HG02798 (cell line): Measurements from ENCODE around the gene STAC2.
"Not testable (repeated sequence)": the region's sequence is repeated elsewhere in the genome, so short reads cannot be mapped to it uniquely, and the experiment has no call there.

Experiments
- ATAC-seq: cut with Tn5 transposase; IDR thresholded peaks from one replicate; pipeline ENCODE4 v1.9.1; 2021; ENCODE audit warnings: mild to moderate bottlenecking; ENCODE audit not compliant: unreplicated experiment, poor library complexity

STAC2 gene

DNA sequence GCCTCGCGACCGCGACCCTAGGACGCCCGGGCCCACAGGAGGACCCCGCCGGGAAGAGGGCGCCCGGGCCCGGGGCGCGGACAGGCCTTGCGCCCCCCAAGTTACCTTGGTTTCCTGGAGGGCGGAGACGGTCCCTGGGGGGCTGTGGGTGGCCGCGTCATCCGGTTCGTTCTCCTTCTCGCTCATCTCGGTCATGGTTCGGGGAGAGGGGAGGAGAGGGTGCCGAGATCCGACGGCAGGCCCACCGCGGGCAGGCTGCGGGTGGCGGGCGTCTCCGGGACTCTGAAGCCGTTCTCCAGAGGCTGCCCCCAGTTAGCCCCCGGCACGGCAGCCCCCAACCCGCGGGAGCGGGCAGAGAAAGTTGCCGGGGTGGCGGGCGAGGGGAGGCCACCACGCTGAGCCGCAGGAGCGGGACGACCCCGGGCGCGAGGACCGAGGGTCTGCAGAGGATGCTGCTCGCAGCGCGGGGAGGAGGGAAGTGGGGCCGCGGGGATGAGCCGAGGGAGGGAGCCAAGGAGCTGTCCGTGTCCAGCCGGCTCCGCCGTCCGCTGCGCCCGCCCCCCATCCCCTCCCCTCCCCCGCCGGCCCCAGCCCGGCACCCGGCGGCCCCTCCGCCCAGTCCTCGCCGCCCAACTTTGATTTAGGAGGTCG lies at the start of gene STAC2:
TSS of gene STAC2 (minus strand) at position 638 of the 651 bp plus-strand sequence. CDS start at position 195, 443 bp downstream.
- ATAC-seq = no peak

DNA sequence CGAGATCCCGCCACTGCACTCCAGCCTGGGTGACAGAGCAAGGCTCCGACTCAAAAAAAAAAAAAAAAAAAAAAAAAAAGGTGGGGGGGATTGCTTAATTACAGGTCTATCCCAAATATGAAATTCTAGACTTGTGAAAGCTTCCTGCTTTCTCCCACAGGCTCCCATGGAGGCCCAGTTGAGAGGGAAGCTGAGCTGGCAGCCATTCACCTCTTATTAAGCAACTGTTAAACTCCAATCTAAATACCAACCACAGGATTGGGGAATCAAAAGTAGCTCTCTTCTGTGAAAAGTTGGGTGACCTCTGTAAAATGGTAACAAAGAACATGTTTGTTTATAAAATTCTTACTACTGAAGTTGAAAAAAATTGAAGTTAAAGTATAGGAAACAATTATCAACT lies 45.8 kb upstream of the STAC2 start:
- ATAC-seq = no peak

- ATAC-seq = no peak
Measured at GRCh38 chr17:39270923-39271322, 45.2 kb upstream of the STAC2 start.

GRCh38 chr17:39264119-39264518 lies 38.4 kb upstream of the STAC2 start:
- no peak for ATAC-seq

- ATAC-seq = no peak
Measured at GRCh38 chr17:39261286-39261685, 35.5 kb upstream of the STAC2 start.

DNA sequence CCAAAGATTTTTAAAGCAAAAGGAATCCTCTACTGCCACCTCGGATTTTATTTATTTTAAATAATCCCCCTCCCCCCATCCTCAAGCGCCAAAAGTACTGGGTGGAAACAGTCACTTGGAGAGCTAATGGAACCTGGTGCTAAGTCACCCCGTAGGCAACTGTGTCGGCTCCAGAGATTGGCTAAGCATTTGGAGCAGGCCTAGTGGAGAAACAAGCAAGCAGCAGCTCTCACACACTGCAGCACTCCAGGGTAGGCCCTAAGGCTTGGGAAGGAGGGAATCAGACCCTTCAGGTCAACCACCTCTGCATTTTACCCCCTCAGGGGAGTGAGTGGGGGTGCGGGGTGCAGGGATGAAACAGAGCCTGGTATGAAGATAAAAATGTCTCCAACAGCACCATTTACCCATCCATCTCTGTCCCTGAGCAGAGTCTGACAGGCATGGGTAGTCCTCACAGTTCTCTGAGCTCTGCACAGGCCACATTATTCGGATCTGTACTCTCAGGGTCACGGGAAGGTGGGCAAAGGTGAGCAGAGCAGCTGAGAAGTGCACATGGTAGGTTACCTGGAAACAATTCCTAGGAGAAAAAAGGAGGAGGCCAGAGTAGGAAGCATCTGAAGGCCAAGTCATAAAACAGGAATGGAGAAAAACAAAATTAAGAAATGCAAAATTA lies 27.2 kb upstream of the STAC2 start:
- no peak for ATAC-seq

- no peak for ATAC-seq
Measured at GRCh38 chr17:39251997-39252396, 26.3 kb upstream of the STAC2 start.

GRCh38 chr17:39250076-39250475 lies 24.3 kb upstream of the STAC2 start:
- ATAC-seq = not testable (repeated sequence)

DNA sequence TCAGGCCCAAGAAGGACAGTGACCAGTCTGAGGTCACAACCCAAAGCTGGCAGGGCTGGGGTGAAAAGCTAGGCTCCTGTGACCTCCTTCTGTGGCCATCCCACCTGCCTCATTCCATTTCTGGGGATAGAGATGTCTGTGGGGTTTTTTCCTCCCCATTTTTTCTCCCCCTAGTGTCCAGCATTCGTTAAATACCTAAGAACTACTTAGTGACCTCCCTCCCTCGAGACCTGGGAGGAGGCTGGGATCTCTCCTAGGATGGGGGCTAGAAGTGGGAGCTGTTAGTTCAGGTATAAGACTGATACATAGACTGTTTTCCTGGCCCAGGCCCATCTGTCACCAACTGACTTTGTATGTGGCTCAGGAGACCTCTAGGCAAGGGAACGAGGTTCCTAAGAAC lies 20.5 kb upstream of the STAC2 start:
- no peak for ATAC-seq

DNA sequence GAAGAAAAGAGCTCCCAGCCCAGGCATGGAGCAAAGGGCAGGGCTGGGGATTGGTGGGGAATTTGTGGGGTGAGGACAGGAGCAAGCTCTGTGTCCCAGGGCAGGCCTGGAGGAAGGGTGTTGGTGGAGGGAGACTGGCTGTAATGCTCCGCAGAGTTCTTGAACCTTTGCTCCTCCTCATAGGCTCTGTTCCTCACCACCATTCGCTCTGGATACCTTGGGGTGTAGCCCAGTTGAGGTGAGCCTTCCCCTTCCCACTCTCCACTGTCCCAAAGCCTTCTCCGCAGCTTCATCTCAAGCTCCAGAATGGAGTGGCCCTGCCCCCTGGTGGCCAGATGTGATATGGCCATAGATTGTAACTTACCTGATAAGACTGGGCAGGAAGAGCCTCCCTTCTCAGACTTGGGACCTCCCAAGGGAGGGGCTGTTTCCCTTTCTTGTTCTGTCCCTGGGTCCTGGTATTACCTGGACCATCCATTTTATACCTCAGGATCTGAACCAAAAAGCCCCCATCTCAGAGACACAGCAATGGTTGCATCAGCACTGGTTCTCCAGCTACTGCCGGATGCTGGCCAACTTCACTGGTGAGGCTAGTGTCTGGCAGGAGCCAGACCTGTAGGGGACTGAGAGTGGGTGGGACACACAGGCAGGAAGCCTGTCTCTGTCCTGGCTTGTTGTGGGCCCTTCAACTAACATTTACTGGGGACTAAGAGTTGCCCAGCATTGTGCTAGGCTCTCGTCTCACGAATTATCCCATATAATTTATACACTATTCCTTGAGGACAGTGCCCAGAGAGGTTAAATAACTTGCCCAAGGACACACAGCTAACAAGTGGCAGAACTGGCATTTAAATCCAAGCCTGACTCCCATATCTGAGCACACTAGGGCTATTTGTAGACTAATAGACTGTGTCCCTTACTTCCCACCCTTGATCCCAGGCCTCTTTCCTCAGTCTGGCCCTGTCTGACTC lies 19.1 kb upstream of the STAC2 start:
- peak; percentile 64 for ATAC-seq

DNA sequence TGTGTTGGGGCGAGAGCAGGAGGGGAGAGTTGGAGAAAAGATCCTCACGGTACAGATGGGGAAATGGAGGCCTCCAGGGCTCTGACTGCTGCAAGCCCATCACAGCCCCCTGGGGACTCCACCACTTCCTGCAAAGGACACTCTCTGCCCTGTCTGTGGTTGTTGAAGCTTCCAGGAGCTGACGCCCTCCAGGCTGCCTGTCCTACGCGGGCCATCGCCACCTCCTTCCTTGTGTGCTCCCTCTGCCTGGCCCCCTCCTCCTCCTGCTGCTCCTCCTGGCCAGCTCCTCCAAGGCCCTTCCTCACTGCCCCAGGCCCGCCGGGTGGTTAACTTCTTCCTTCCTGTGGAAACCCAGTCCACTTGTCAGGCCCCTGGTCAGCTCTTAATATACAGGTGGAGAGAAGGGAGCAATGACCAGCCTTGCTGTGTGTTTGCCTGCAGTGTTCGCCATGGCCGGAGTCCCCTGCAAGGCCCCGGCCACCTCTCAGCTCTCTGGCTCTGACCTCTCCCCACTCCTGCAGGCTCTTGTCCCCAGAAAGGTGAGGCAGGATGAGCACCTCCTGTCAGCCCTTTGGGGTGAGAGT lies 18.4 kb upstream of the STAC2 start:
- ATAC-seq = peak; percentile 7

DNA sequence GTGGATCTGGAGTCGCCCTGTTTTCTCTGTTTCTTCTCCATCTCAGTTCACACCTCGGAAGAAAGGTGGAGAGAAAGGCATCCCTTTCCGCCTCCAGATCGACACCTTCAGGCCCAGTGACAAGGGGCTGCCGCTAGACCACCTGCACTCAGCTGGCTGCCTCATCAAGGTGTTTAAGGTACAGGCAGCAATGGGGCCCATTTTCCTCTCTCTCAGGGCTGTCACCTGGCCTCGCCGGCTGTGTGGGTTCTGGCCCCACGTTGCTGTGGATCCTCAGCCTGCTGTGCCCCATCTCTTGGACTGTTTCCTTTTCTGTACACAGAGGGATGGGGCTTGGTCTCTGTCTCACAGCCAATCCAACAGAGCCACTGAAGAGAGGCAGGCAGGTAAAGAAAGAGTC lies 17.4 kb upstream of the STAC2 start:
- no peak for ATAC-seq

- ATAC-seq = no peak
Measured at GRCh38 chr17:39240631-39241030, 14.9 kb upstream of the STAC2 start.

DNA sequence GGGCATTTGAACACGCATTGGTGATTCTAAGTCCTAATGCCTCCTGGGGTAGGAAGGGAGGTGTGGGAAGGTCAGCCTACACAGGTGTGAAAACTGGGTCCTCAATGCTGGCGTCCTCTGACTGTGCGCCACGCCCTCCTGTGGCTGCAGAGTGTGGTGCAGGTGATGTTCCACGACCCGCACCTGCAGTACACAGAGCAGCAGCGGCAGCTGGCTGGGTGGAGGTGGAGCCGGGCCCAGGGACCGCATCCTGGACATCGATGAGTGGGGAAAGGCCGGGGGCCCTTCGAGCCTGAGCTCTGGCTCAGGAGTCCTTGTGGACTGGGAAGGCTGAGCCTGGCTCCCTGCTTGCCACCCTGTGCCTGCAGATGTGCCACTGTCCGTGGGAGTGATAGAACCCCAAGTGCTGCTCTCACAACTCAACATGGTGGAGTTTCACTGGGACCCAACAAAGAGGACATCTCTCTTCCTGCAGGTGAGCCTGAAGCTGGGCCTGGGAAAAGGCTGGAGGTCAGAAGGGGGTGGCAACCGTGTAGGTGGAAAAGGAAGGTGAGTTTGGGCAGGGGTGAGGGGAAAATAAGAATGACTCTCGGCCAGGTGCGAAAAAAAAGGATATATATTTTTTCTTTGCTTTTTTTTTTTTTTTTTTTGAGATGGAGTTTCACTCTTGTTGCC lies 14.0 kb upstream of the STAC2 start:
- ATAC-seq = peak; percentile 60

- ATAC-seq = no peak
Measured at GRCh38 chr17:39238311-39238972, 12.7 kb upstream of the STAC2 start.

DNA sequence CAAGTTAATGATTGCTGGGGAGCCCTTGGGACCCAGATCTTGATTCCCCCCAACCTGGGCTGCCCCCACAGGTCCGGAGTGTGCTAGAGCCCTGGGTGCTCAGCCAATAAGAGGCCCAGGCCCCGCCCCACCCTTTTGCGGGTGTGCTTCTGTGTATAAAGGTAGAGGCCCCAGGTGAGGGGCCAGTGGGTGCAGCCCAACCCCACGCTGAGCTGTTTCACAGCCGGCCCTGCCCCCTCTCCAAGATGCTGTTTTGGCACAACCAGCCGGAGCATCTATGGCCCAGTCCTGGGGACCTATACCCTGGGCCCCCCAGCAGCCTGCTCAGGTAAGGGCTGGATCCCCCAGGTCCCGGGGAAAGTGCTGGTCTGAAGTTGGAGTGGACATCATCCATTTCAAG lies 11.8 kb upstream of the STAC2 start:
- ATAC-seq = no peak

DNA sequence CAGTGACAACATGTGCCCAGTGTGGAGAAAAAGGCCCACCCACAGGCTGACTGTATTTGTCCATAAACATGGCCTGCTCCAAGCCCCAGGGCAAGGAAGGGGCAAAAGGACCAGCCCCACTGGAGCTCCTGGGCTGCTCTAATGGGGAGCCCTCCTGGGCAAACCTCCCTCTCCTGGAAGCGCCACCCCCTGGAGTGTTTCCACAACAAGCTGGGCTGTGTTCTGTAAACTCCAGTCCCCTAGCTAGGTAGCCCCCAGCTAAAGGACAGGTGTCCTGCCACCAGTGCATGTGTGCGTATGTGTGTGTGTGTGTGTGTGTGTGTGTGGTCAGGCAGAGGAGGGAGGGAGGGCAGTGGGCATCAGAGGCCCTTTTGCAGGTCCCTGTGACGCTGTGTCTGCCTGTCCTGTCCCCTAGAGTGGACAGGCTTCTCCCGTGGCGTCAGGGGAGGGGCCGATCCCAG lies 11.3 kb upstream of the STAC2 start:
- no peak for ATAC-seq

DNA sequence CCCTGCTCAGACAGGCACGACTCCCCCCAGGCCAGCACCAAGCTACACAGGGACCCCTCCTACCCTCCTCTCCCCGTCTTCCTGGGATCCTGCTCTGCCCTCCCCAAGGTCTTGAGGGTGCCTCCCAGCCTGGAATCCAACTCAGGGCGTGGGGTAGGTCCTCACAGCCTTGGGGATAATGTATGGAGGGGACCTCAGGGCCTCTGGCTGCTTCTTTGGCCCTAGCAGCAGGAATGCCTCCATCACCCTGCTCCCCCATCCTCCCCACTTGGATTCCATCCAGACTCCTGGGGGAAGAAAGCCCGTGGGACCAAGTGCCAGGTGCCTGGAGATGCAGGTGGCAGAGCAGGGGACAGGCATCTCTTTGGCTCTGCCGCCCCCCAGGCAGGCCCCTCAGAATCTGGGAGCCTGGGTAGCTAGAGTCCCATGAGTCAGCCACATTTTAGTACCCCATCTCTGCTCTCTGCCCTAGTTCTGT lies 10.7 kb upstream of the STAC2 start:
- no peak for ATAC-seq
